CD4-positive, alpha-beta T cell treated with Interleukin-4 for 1 hour (primary cell): ENCODE results near the gene PSMD8.
"Not testable (repeated sequence)": the region's sequence is repeated elsewhere in the genome, so short reads cannot be mapped to it uniquely, and the experiment has no call there.

ENCODE experiments used
- DNase-seq, 2 donors: peaks; one replicate each; pipeline ENCODE4 v3.0.0-alpha.2; 2020 to 2022

Gene PSMD8

DNA sequence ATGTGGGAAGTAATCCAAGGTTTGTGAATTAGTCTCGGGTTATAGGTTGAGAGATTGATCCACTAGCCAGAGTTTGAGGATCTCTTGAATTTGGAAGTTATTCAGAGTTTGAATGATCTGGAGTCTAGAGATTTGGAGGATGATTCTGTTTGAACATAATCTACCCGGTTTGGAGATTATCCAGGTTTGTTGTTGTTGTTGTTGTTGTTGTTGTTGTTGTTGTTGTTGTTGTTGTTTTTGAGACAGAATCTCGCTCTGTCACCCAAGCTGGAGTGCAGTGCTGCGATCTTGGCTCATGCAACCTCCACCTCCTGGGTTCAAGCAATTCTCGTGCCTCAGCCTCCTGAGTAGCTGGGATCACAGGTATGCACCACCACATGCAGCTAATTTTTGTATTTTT is 37.5 kb downstream of the PSMD8 start:
- not testable (repeated sequence) for DNase-seq

DNA sequence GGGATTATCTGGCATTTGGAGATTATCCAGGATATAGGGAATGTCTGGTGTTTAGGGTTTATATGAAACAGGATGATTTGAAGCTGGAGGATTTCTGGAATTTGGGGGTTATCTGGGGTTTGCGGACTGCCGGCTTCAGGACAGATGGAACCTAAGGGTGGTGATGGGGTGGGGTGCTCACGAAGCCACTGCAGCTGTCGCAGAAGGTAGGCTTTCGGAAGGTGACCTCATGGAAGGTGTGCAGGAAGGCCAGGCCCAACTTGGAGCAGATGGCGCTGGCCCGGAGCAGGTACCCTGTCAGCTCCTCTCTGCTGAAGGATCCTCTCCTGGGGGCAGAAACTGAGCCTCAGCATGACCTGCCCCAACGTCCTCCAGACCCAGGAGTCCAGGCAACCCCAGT is 38.1 kb downstream of the PSMD8 start:
- DNase-seq: no peak

DNA sequence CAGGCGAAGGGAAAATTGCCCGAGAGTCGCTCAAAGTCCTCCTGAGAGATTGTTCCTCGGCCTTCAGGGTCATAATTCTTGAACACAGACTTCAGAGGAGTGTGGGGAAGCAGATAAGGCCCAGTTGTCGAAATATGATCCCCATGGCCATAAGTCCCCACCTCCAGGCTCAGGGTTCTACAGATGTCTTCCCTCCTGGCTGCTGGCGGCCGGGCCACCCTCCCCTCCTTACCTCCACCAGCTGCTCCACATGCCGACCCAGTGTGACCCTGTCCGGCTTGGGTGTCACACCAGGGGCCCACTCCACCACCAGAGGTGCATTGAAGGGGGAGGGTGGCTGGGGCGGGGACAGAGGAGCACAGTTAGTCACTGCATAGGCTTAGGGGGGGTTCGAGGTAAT is 38.6 kb downstream of the PSMD8 start:
- DNase-seq: no peak

DNA sequence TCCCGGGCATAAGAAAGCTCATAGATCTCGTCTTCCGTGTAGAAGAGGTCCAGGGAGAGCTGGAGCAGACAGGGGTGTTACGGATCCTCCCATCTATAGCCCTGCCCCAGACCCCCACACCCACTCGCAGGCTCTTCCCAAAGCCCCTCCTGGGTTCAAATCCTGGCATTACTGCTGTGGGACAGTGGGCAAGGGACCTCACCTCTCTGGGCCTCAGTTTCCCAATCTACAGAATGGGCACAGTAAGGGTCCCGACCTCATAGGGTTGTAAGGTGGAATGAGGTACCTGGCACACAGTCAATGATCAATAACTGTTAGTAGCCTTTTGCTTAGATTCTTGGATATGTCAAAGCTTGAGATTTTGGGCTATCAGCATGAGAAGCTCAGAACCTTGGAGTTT is 39.0 kb downstream of the PSMD8 start:
- DNase-seq: no peak

DNA sequence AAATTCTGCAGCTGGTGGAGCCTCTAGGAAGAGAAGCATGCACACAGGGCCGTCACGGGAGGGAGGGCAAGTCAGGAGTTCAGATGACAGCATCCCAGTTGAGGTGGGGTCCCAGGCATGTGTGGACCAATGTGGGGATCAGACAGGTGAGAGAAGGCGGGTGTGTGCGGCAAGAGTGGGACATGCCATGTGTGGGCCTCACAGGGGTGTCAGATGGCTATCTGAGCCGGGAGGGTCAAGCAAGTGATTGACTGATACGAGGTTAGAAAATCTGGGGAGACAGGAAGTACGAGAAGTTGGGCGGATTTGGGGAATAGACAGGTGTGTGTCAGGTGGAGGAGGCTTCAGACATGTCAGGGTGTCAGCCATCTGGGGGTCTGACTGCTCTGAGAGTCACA is 42.8 kb downstream of the PSMD8 start:
- no peak for DNase-seq

DNA sequence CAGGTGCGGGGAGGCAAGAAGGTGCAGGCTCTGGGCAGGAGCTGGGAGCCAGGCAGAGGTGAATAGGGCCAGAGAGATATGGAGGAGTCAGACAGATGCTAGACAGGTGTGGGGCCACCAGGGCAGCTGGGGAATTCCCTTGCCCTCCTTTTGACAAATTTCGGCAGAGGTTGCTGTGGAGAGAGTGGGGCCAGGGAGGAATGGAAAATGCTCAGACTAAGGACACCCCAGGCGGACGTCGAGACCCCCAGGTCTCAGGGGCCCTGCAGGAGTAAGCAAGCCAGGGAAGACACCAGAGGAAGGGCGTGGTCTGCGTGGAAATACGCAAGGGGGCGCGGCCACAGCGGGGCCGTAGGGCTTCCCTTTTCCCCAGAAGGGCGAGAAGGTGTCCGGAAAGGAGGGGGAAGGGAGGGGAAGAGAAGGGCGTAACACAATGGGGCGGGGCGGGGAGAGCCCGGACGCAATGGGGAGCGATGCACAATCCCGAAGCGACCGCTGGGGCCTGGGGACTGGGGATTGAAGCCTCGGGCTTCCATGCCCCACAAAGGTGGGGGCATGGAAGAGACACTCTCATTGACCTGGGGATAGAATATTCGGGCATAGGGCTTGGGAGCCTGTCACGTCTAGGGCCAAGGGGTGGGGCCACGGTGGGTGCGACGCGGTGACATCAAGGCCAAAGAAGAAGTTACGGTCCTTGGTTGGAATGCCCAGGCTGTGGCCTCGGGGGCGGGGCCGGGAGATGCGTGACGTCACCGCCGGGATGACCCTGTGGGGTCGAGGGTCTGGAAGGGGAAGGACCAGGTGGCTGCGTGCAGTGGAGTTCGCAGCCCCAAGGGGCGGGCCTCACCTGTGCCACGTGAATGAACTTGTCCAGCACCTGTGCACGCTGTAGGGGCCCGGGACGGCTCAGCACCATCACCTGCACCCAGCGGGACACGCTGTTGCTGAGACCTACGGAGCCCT is 43.5 kb downstream of the PSMD8 start:
- DNase-seq: peak; percentile 79 to 85

DNA sequence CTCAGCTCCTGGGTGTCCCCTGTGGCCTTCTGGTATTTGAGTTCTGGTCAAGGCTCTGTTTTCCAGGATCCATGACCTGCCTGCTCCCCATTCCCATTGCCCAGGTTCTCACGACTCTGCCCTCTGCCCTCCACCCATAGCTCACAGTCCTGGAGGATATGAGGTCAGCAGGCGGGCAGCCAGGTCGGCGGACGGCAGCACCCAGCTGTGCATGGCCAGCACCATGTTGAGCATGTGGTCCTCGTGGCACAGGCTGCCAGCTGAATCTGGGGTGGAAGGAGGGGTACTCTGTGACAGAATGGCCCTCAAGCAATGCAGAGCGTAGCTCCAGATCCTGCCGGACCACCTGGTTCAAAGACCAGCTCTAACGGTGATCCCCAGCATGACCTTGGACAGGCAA is 46.6 kb downstream of the PSMD8 start:
- DNase-seq: no peak

DNA sequence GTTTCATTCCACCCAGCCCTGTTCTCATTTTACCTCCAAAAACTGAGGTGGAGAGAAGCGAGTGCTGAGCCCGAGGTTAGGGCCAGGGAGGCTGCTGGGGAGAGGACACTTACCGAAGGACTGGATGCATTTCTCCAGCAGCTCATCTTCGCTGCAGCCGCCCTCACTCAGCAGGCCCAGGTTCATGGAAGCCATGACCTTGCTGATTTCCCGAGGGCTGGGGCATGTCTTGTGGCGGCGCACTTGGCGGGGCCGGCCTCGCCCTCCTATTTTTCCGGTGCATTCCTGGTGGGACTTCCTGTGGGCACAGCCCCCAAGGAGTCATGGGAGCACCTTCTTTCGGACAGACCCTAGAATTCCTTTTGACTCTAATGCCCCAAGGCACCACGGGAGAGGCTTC is 47.5 kb downstream of the PSMD8 start:
- DNase-seq: no peak

DNA sequence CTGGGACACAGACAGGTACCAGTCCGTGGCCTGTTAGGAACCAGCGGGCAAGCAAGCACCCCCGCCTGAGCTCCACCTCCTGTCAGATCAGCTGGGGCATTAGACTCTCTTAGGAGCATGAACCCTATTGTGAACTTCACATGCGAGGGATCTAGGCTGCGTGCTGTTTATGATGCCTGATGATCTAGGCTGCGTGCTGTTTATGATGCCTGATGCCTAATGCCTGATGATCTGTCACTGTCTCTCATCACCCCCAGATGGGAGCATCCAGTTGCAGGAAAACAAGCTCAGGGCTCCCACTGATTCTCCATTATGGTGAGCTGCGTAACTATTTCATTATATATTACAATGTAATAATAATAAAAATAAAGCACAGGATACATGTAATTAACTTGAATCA is 48.1 kb downstream of the PSMD8 start:
- no peak for DNase-seq

DNA sequence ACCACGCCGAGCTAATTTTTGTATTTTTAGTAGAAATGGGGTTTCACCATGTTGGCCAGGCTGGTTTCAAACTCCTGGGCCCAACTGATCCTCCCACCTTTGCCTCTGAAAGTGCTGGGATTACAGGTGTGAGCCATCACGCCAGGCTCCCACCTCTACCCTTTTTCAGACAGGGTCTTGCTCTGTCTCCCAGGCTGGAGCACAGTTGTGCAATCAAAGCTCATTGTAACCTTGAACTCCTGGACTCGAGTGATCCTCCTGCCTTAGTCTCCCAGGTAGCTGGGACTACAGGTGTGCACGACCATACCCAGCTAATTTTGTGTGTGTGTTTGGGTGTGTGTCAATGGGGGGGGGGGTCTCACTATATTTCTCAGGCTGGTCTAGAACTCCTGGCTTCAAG is 49.9 kb downstream of the PSMD8 start:
- DNase-seq: no peak

DNA sequence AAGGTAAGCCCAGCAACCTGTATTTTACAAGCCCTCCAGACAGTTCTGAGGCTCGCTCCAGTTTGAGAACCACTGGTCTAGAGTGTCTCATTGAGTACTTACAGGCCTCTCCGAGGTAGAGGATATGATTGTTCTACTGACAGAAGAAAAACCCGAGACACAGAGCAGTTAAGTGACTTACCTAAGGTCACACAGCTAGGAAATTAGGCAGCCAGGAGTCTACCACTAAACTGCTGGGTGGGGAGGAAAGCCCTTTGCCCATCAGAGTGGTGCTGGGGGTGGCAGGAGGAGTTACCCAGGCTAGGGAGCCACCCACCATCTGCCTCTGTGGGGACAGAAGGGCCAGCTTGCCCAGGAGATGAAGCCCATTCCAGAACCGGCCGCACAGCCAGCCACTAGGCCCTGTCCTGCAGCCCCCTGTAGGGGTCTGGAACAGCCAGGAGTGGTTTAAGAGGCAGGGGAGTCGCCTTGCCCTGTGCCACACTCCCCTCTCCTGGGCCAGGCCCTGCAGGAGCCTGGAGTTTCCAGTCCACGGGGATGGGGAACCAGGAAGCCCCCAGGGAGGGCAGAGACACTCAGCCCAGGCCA is 50.9 kb downstream of the PSMD8 start:
- DNase-seq: no peak

DNA sequence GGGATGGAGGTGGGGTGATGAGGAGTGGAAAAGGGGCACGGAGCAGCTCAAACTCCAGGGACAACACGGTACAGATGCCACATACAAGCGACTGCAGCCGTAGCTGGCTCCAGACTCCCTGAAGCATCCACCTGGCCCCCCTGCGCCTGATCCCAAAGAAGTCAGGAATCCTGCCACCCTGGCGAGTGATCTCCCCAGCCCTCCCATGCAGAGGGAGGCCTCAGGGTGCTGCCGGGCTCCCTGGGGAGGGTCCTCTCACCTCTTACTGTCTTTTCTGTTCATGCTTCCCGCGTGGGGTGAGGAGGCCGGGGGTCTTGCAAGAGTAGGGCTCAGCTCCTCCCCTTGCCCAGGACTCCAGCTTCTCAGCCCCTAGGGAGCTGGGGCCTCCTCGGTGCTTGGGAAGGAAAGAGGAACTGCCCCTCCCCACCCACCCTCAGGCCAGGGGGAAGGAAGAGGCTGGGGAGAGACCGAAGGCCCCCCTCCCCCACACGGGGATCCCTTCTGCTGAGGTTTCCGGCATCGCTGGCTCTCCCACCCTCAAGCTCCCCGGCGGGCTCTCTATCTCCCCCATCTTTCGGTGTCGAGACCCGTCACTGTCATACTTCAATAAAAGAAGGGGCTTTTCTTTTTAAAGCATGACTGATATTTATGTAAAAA is 51.6 kb downstream of the PSMD8 start, which contains the start of gene RASGRP4:
Gene RASGRP4, minus strand, starts transcription at position 410 of the 657 bp plus-strand sequence. Its CDS starts 128 bp downstream, at position 282.
- peak; percentile 51 to 61 for DNase-seq

DNA sequence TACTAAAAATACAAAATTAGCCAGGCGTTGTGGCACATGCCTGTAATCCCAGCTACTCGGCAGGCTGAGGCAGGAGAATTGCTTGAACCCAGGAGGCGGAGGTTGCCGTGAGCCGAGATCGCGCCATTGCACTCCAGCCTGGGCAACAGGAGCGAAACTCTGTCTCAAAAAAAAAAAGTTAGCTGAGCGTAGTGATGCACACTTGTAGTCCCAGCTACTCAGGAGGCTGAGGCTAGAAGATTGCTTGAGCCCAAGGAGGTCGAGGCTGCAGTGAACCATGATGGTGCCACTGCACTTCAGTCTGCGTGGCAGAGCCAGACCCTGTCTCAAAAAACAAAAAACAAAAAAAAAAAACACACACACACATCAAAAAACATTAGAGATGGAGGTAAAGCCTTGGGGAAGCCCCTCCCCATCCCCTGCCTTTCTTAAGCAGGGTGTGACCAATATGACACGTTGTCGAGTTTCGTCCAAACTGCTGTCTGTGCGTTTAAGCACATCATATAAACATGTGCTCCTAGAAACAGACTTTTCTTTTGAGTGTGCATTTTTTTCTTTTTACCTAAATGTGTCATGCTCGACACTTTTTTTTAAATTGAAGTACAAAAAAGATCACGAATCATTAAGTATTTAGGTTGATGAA is 52.8 kb downstream of the PSMD8 start:
- DNase-seq: peak; percentile 39 to 44

DNA sequence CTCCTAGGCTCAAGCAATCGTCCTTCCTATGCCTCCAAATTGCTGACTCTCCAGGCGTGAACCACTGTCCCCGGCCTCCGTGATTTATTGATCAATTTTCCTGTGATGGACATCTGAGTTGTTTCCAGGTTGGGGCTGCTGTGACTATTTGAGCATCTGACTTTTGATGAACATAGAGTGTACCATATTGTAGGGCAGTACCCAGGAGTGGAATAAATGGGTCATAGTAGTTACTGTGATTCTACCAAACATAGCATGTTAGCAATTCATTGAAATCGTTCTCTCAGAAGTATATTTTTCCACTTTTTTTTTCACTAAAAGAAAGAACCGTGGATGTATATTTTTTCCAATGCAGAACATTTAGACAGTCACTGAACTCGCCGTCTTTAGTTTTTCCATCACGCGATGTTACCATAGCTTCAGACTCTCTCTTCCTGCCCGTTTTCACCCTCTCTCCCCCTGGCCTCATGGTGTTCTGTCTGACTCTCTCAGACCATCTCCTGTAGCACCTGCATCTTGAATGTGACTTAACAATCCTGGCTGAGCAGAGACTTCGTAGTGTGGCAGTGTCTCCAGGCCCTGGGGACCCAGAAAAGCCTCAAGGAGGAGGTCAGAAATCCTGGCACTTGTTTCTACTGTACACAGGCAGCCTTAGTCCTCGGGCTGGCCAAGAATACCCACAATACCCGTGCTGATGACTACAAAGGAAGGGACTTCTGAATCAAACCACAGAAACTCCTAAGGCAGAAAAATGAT is 54.9 kb downstream of the PSMD8 start:
- DNase-seq: no peak

DNA sequence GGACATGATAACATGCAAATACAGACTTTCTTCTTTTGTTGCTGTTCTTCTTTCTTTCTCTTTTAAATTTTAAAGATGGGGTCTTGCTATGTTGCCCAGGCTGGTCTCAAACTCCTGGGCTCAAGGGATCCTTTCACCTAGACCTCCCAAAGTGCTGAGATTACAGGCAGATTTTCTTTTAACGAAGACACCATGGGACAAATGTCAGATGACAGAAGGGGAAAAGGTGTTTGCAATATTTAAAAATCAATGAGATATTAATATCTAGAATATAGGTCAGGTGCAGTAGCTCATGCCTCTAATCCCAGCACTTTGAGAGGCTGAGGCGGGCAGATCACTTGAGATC is 55.4 kb downstream of the PSMD8 start:
- no peak for DNase-seq

DNA sequence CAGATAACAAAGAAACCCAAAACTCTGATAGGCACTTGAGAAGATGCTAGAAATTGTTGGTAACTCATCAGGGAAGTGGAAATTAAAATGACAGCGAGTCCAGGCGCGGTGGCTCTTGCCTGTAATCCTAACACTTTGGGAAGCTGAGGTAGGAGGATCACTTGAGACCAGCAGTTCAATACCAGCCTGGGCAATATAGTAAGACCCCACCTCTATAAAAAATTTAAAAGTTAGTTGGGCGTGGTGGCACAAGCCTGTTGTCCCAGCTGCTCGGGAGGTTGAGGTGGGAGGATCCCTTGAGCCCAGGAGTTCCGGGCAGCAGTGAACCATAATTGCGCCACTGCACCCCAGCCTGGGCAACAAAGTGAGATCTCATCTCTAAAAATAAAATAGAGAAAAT is 56.6 kb downstream of the PSMD8 start:
- no peak for DNase-seq

DNA sequence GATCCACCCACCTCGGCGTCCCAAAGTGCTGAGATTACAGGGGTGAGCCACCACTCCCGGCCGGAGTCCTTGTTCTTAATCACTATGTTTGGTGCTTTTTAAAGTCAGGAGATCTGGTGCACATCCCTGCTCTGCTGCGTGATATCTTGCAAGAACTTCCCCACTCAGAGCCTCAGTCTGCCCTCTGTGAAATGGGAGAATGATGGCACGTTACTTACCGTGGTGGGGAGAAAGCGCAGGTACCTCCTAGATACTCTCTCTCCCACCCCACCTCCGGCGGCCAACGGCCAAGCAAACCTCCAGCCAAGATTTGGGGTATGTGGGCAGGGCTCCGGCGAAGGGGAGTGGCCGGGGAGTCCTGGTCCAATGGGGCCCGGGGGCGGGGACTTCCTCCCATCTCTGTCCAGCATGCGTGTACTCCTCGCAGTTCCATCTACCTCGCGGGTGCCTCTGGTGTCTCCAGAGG is 58.9 kb downstream of the PSMD8 start, which contains the start of gene RYR1:
Gene RYR1, plus strand, starts transcription at position 424 of the 466 bp plus-strand sequence. CDS start 139 bp downstream, outside the sequence.
- peak; percentile 40 to 57 for DNase-seq
